Ishikawa (cell line): ENCODE results near the gene MTSS2.

Experiments
- EP300 ChIP-seq: IDR thresholded peaks from 2 replicates; pipeline ENCODE4 v1.6.1; 2012; ENCODE audit warnings: borderline replicate concordance
- YY1 ChIP-seq: IDR thresholded peaks from 2 replicates; pipeline ENCODE4 v1.6.1; 2012; ENCODE audit warnings: low read depth

- TF ChIP-seq YY1 (no peak), EP300 (no peak)
Observed at GRCh38 chr16:70710422-70711210, 24.8 kb upstream of the MTSS2 start.
